Measurements from ENCODE around the gene CLEC4A.

DNA sequence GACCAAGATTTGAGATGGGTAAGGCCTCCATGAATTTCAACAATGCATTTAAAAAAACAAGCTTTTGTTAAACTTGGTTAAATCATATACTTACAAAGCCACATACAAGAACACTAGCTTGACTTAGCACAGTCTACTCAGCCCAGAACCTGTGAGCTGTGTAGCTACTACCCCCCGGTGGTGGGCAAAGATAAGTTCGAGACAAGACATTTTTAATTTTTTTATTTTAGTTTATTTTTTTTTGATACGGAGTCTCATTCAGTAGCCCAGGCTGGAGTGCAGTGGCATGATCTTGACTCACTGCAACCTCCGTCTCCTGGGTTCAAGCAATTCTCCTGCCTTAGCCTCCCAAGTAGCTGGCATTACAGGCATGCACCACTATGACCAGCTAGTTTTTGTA is 45.0 kb upstream of the CLEC4A start:
- TF ChIP-seq, protein P1, sequence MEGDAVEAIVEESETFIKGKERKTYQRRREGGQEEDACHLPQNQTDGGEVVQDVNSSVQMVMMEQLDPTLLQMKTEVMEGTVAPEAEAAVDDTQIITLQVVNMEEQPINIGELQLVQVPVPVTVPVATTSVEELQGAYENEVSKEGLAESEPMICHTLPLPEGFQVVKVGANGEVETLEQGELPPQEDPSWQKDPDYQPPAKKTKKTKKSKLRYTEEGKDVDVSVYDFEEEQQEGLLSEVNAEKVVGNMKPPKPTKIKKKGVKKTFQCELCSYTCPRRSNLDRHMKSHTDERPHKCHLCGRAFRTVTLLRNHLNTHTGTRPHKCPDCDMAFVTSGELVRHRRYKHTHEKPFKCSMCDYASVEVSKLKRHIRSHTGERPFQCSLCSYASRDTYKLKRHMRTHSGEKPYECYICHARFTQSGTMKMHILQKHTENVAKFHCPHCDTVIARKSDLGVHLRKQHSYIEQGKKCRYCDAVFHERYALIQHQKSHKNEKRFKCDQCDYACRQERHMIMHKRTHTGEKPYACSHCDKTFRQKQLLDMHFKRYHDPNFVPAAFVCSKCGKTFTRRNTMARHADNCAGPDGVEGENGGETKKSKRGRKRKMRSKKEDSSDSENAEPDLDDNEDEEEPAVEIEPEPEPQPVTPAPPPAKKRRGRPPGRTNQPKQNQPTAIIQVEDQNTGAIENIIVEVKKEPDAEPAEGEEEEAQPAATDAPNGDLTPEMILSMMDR (IDR thresholded peaks at IDR 0.05; ENCODE audit: low read depth, low read length): peak; percentile 52
- TF ChIP-seq EZH2phosphoT487 (IDR thresholded peaks at IDR 0.05; ENCODE audit: low read depth): no peak

Data from OCI-LY3 (cell line).